HG02642 (cell line): ENCODE results near the gene THEMIS.

Experiments
- ATAC-seq: cut with Tn5 transposase; IDR thresholded peaks from one replicate; pipeline ENCODE4 v1.9.1; 2021; ENCODE audit warnings: mild to moderate bottlenecking; ENCODE audit not compliant: unreplicated experiment, poor library complexity

Gene THEMIS

GRCh38 chr6:127864701-127865100 is 36.2 kb downstream of the THEMIS start:
- no peak for ATAC-seq

DNA sequence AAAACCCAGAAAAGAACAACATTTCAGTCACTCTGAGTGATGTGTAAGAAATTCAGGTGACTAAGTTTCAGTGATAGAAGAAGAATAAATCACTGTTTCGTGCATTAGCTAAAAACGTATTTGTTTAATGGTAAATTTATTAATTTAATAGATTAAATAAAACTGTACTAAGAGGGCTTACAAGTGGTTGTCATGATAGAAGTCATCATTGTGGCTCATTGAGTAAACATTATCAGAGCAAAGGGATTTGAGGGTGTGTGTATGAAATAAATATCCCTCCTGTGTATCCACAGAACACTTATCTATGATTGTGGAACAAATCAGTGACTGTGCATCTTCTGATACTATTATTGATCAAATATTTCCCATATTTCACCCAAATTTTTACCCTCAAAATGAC is 40.1 kb downstream of the THEMIS start:
- no peak for ATAC-seq

- ATAC-seq: no peak
Observed at GRCh38 chr6:127859956-127860355, 40.9 kb downstream of the THEMIS start.

- no peak for ATAC-seq
Observed at GRCh38 chr6:127858727-127859391, 42.0 kb downstream of the THEMIS start.

GRCh38 chr6:127857051-127857637 is 43.7 kb downstream of the THEMIS start:
- ATAC-seq: no peak

DNA sequence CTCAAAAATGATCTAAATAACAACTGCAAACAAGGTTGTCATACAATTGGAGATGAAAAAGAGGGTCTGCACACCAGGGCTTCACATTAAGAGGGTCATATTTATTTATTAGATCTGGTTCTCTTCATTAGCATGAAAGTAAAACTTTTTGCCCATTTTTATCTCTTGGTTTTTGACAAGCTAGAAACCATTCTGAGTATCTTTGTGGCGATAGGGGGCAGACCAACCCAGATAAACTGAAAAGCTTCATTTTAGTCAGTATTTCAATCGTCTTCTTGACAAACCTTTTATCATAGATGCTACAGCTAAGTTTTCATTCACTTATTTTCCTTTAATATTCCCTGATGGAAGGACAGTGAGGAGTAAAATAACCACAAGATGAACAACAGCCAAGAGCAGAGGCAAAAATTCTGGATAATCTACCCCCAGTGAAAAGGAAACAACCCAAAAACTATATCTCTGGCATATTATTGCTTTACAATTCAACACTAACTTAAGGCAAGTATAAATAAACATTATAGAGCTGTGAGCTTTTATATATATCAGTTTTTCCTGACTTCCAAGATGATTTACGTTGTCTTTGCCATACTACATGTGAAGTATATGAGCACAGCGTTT is 45.2 kb downstream of the THEMIS start:
- peak; percentile 50 for ATAC-seq

GRCh38 chr6:127854009-127854408 is 46.8 kb downstream of the THEMIS start:
- ATAC-seq: no peak

DNA sequence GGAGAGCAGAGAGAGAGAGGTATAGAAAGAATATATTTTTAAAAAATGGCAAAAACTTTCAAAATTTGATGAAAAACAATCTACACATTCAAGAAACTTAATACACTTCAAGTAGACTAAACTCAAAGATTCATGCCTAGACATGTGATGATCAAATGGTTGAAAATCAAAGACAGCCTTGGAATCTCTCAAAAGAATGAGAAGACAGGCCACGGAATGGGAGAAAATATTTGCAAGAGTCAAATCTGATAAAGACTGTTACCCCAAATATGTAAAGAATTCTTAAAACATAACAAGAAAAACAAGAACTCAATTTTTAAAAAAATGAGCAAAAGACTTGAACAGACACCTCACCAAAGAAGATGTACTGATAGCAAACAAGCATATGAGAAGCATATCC is 49.7 kb downstream of the THEMIS start:
- ATAC-seq: no peak

- no peak for ATAC-seq
Observed at GRCh38 chr6:127845242-127845641, 55.6 kb downstream of the THEMIS start.

DNA sequence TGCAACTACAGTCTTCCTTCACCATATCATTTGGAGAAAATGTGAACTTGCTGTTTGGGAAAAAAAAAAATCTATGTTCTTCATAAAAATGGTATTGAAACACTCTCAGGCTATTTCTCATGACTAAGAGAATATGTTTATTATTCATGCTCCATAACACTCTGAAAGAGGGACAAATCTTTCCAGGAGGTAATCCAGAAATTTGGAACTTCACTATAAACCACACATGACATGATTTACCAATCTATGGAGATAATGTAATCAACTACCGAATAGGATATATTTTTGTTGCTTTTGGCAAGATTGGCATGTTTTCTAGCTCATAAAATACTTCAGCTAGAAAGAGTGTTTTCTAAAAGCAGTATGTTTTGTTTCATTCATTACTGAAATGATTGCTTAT is 56.3 kb downstream of the THEMIS start:
- ATAC-seq: no peak

GRCh38 chr6:127843582-127843981 is 57.3 kb downstream of the THEMIS start:
- ATAC-seq: no peak

- ATAC-seq: no peak
Observed at GRCh38 chr6:127842562-127842961, 58.3 kb downstream of the THEMIS start.

GRCh38 chr6:127841811-127842210 is 59.0 kb downstream of the THEMIS start:
- no peak for ATAC-seq

GRCh38 chr6:127834136-127834535 is 66.7 kb downstream of the THEMIS start:
- ATAC-seq: no peak

DNA sequence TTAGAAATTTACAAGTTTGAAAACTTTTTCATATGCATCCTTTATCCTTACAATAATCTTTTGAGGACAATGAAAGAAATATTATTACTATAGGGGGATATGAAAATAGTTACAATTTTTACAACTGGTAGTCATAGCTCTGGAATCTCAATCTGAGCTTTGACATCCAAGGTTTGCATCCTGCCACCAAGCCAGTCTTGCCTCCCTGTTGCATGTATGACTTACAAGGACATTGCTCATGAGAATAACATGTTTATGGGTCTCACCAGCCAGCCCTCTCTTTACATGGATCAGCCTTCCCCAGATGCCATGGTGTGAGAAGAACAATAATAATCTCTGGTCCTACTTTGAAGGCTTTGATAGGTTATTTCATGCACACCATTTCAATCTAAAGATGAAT is 67.5 kb downstream of the THEMIS start:
- no peak for ATAC-seq

- ATAC-seq: no peak
Observed at GRCh38 chr6:127832381-127832780, 68.5 kb downstream of the THEMIS start.

GRCh38 chr6:127824061-127824460 is 76.8 kb downstream of the THEMIS start:
- no peak for ATAC-seq

DNA sequence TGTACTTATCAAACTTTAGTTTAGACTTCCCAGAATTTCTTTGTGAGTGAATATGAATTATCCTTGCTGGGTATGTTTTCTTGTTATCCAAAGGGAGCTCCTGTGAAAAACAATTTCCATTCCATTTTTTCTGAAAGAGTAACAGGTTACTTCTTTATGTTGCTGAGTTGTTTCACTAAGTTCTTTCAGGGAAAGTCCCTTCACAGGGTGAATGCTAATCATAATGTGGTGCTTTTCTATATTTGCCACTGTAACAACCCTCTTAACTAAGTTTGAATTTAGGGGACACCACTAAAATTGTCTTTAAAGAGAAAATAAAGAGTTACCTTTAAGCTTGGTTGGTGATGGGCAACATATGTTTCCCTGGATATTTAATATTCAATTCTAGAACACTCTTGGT is 79.4 kb downstream of the THEMIS start:
- no peak for ATAC-seq

DNA sequence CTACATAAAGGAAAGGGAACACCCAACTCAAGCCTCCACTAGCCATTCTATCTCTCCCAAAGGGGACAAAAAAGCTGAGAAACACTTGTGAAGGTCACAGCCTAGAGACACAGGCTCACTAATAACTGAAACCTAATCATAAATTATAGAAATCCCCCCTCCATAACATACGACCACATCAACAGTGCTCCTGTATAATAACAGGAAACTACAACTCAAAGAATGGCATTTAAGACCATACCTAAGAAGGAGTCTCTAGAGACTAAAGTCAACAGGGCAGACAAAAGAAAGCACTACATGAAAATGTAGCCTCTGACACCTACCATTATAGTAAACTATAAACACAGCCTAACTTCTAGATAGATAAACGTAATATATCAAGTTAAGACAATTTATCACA is 82.7 kb downstream of the THEMIS start:
- no peak for ATAC-seq

GRCh38 chr6:127816643-127817042 is 84.2 kb downstream of the THEMIS start:
- no peak for ATAC-seq

GRCh38 chr6:127813699-127814027 is 87.2 kb downstream of the THEMIS start:
- no peak for ATAC-seq
